Jurkat, Clone E6-1 (cell line): ENCODE results near the gene AIP.
"Not testable (repeated sequence)": the region's sequence is repeated elsewhere in the genome, so short reads cannot be mapped to it uniquely, and the experiment has no call there.

Experiments used
- DNase-seq: peaks from one replicate; pipeline ENCODE4 v3.0.0-alpha.2; 2011; ENCODE audit warnings: low read depth, low spot score
- H3K4me3 ChIP-seq: 2 replicates; pipeline ENCODE4 v1.5.1; 2011; ENCODE audit warnings: mild to moderate bottlenecking, low read length, control low read depth, moderate library complexity

Gene AIP

DNA sequence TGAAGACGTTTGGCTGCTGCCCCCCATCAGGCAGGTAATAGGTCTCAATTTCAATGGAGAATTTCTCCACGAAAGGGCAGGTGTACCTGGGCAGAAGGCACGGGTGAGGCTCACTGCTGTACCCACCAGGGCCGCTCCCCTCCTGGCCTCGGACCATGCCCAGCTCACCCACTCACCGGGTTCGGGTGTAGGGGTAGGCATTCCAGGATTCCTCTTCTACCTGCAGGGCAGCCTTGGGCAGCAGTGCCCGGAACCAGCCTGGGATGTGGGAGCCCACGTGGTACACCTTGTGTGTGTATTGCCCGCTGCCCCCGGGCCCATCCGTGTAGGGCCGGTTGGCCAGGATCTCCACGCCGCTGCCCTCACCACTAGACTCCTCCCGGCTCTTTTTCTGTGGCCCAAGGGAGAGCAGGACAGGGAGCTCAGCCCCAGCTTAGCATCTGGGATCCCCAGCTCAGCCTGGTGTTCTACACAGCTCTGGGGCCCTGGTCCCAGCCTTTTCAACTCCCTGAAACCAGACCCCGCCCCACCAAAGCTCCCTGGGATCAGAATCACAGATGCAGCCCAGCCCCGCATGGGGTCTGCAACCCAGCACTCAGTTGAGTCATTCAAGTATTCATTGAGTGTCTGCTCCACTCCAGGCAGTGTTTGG lies 19.6 kb downstream of the AIP start:
- DNase-seq: no peak
- H3K4me3 ChIP-seq: no peak overlapping the region

- no peak overlapping the region for H3K4me3 ChIP-seq
- no peak for DNase-seq
Observed at GRCh38 chr11:67503119-67504004, 20.5 kb downstream of the AIP start.

GRCh38 chr11:67504005-67504949 lies 21.5 kb downstream of the AIP start:
- no peak for DNase-seq
- H3K4me3 ChIP-seq: peak overlapping the region; percentile 83

DNA sequence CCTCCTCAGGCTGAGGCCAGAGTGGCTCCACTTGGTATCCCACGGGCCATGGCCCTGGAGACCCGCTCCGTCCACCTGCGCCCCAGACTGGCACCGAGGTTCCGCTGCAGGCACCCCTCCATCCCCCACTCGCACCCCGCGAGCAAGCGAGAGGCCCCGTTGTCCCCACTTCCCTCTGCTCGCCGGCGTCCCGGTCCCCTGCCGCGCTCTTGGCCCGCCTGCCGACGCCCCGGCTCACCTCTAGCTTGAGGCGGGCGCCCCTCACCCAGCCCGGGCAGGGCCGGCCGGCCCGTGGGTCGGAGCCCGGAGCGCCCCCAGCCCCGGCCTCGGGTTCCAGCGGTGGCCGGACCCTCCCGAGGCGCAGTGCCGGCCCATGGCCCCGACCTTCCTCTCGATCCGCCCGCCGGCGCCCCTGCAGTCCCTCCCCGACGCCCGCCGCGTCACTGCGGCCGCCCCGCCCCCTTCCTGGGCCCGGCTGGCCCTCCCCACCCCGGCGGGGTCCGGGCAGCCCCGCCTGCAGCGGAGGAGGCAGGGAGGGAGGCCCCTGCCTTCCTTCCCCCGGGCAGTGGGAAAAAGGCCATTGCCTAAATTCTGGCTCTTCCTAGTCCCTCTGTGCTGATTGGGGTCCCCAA lies 22.2 kb downstream of the AIP start, which contains the start of gene PITPNM1:
PITPNM1 (minus strand) TSS at position 414 of the 632 bp plus-strand sequence. CDS start 1,183 bp downstream, outside the sequence.
- H3K4me3 ChIP-seq: peak within 1 kb of the TSS; percentile 83
- DNase-seq: peak; percentile 23

DNA sequence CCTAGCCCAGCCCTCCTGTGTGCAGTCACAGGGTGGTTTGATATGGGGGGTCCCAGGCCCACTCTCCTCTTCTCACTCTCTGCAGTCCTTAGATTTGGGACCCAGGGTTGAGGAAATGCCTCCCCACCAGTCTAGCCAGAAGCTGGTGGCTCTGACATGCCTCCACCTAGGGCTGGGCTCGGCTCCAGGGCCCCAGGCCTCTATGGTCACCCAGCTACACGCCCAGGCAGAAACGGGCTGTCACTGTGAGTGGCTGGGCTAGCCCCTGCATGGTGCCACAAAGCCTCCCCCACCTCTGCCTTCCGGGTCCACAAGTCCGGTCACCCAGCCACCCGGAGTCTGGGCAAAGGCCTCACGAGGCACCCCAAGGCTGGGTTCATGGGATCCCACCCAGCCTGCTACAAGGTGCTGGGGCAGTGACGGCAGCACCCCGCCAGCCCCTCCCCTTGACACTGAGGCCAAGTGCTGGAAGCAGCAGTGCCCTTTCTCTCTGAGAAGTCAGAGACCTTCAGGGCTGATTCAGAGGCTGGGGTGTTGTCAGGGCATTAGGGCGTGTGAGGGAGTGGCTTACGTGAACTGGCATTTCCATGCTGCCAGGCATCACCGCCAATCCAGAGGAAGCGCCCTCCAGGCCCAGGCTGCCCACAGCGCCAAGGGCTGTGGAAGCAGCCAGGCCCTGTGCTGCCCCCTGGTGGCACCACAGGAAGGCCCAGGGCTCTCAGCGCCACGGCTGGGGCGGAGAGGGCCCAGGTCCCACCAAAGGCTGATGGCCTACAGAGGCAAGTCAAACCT lies 23.0 kb downstream of the AIP start:
- H3K4me3 ChIP-seq: peak overlapping the region; percentile 83
- peak; percentile 75 for DNase-seq

DNA sequence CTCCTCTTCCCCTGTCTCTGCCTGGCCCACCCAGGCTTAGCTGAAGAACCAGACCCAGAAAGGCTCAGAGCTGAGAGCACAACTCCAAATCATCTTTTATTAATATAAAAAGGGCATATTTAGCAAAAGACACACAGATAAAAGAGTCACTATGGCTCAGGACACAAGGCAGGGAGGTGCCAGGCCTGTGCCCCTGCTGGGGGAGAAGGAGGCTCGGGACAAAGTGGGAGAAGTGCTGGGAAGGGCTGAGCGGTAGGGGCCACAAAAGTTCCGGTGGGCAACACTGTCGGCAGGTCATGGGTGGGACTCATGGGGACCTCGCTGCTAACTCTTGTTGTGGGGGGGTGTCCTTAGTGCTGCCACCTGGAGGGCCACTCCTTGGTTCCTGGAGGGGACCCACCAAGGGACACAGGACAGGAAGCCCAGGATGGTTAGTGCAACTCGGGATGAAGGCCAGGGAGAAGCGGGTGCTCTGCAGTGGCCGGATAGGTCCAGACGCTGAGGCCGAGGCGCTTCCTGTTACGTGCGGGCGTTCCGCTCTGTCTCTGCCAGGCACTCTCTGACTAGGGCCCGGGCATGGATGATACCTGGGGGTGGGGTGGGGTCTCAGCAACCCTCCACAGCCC lies 23.7 kb downstream of the AIP start:
- no peak for DNase-seq
- H3K4me3 ChIP-seq: no peak overlapping the region

DNA sequence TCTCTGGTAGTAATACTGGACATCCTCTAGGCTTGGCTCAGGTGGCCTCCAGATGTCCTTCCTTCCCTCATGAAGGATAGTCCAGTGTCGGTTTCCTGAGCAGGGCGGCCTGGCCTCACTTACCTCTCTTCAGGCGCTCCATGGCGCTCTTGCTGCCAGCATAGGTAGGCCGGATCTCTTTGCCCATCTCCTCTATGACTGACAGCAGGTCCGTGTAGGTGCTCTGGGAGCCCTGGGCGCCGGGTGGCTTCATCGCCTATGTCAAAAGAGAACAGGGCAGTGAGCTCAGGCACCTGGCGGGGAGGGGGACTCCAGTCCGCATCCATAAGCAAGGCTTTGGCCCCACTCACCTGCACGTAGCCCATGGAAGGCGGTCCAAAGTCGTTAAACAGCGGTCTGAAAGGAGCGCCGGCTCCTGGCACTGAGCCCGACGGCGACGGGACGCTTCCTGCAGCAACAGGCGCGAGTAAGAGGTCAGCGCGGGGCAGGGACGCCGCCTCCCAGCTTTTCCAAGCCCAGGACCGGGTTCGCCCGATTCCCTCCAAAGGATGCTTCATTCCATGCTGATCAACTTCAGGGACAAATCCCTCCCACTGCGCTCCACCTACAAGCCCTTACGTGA lies 24.5 kb downstream of the AIP start:
- H3K4me3 ChIP-seq: peak overlapping the region; percentile 77
- DNase-seq: peak; percentile 52

- DNase-seq: peak; percentile 98
- peak within 1 kb of the TSS; percentile 77 for H3K4me3 ChIP-seq
Observed at GRCh38 chr11:67507864-67508485, 25.1 kb downstream of the AIP start, which contains the start of gene CDK2AP2. Gene CDK2AP2, minus strand, starts transcription at chr11:67508162. Its CDS starts 80 bp downstream, at chr11:67508082.

DNA sequence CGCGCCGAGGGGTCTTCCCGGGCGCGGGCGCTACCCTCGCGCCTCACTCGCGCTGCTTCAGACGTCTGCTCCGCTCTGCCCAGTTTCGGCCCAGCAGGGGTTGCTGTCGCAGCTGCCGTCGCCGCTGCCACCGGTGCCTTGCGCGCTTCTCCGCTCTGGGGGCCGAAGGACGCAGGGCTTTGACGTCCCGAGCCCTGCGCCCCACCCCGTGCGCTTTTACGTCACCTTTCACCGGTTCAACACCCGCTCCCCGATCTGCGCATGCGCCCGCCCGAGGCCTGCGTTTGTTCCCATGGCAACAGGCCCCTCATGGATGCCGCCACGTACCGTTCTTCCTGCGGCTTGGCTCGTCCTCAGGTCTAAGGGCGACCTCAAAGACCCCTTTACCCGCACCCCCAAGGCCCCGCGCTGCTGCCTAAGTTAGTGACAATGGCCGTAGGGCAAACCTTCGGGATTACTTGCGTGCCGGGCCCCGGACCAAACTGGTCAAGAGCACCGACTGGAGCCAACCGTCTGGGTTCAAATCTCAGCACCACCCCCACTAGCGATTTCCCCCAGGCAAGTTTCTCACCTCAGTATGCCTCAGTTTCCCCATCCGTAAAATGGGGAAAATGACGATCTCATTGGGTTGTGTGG lies 25.8 kb downstream of the AIP start:
- peak; percentile 95 for DNase-seq
- peak overlapping the region; percentile 77 for H3K4me3 ChIP-seq

DNA sequence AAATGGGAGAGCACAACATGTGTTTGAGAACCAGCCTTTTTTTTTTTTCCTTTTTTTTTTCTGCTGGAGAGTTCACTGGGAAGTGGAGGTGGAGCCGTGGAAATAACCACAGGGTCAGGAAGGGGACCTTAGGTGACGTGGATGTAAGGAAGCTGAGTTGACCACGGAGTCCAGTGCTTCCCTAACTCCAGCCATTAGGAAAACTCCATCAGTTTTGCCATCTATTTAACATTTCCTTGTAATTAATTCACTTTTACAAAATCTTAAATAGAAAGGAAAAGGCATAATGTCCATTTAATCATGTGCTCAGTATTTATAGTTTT lies 27.2 kb downstream of the AIP start:
- no peak overlapping the region for H3K4me3 ChIP-seq
- no peak for DNase-seq

DNA sequence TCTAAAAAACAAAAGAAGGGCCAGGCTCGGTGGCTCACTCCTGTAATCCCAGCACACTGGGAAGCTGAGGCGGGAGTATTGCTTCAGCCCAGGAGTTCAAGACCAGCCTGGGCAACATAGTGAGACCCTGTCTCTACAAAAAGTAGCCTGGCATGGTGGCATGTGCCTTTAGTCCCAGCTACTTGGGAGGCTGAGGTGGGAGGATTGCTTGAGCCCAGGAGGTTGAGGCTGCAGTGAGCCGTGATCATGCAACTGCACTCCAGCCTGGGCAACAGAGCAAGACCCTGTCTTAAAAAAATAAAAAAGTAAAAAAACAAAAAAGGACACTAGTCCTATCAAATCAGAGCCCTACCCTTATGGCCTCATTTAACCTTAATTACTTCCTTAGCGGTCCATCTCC lies 28.7 kb downstream of the AIP start:
- not testable (repeated sequence) for H3K4me3 ChIP-seq, DNase-seq

DNA sequence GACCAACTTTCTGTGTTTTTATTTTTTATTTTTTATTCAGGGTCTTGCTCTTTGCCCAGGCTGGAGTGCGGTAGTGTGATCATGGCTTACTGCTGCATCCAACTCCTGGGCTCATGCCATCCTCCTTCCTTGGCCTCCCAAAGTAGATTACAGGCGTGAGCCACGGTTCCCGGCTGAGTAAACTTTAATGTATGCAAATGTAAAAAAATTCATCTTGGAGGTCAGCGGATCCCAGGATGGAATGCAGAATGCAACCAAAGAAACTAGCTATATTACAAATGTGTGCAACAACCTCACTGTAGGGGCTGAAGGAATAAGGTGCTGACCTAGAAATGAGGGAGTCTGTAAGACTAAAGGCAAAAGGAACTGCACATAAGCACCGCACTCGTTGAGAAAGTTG lies 31.3 kb downstream of the AIP start:
- no peak overlapping the region for H3K4me3 ChIP-seq
- DNase-seq: no peak

- no peak for DNase-seq
Observed at GRCh38 chr11:67516806-67517205, 34.0 kb downstream of the AIP start.

GRCh38 chr11:67517784-67518552 lies 35.1 kb downstream of the AIP start:
- no peak overlapping the region for H3K4me3 ChIP-seq
- no peak for DNase-seq

More at GRCh38 chr11:67516806-67517205, 34.0 kb downstream of the AIP start:
- H3K4me3 ChIP-seq: no peak overlapping the region

- DNase-seq: no peak
- H3K4me3 ChIP-seq: no peak overlapping the region
Observed at GRCh38 chr11:67519726-67520125, 36.9 kb downstream of the AIP start.
